ENCODE measurements around the gene BABAM1. TPM values are rescaled to one million over a fixed set of nuclear protein-coding genes. Genes with fewer than 3 reads are reported as not detected.
"Not testable (repeated sequence)": the region's sequence is repeated elsewhere in the genome, so short reads cannot be mapped to it uniquely, and the experiment has no call there.

BABAM1 gene
- polyA plus RNA-seq, 3 donors, result 76.9 to 106 (median 90.3) TPM

GRCh38 chr19:17266589-17266974, 661 bp upstream of the BABAM1 start:
- Histone ChIP-seq H2AFZ (ENCODE audit: insufficient read depth, low read depth, low read length, poor library complexity, severe bottlenecking) (no peak overlapping the region), H3K4me1 (ENCODE audit: control insufficient read depth in 1 of 2, insufficient read depth in 2 of 2, low read length in 2 of 2) (peaks cover 16 to 17% of the 10 kb centered on the region in 2 donors), H3K9ac (ENCODE audit: insufficient read depth, low read length, poor library complexity, severe bottlenecking) (peak overlapping the region; percentile 24), H4K20me1 (ENCODE audit: insufficient read depth, low read length) (no peaks in the 10 kb centered on the region), H3K79me2 (ENCODE audit: insufficient read depth, low read length) (peaks cover 17% of the 10 kb centered on the region), H3K27me3 (ENCODE audit: control insufficient read depth in 2 of 2, insufficient read depth in 2 of 2, low read length in 2 of 2) (no peaks in the 10 kb centered on the region), H3K27ac (ENCODE audit: low read depth in 1 of 2, low read length in 2 of 2) (peak overlapping the region in 1 of 2 donors; percentile 64), H3K9me3 (replicated peaks in 1 of 2; ENCODE audit: control insufficient read depth in 1 of 2, insufficient read depth in 1 of 2, low read length in 2 of 2) (no peaks in the 10 kb centered on the region), H3K36me3 (replicated peaks in 1 of 2; ENCODE audit: control insufficient read depth in 1 of 2, insufficient read depth in 2 of 2, low read length in 2 of 2) (peaks cover 15 to 16% of the 10 kb centered on the region in 2 donors), H3K4me2 (replicated peaks; ENCODE audit: extremely low read depth, low read length, poor library complexity, severe bottlenecking) (peak overlapping the region; percentile 93), H3K4me3 (replicated peaks in 1 of 3; ENCODE audit: low read depth in 2 of 3, low read length in 3 of 3) (peak overlapping the region in 2 of 3 experiments; percentile 7 to 98)
- Mint-ChIP-seq H3K27ac (peak overlapping the region; percentile 82 to 93 (median 88)), H3K36me3 (peaks cover 8 to 30% of the 10 kb centered on the region in 2 donors), H3K9me3 (peaks cover 0 to 3% (median 0%) of the 10 kb centered on the region in 7 donors), H3K4me3 (peak overlapping the region; percentile 87 to 90), H3K4me1 (peaks cover 22% of the 10 kb centered on the region), H3K27me3 (ENCODE audit: low read depth in 3 of 3) (peaks cover 0 to 5% (median 2%) of the 10 kb centered on the region in 3 donors)
- WGBS (ENCODE audit: insufficient coverage), result 0% methylated on average over 2 of the region's 12 CpGs
- TF ChIP-seq, protein P1, sequence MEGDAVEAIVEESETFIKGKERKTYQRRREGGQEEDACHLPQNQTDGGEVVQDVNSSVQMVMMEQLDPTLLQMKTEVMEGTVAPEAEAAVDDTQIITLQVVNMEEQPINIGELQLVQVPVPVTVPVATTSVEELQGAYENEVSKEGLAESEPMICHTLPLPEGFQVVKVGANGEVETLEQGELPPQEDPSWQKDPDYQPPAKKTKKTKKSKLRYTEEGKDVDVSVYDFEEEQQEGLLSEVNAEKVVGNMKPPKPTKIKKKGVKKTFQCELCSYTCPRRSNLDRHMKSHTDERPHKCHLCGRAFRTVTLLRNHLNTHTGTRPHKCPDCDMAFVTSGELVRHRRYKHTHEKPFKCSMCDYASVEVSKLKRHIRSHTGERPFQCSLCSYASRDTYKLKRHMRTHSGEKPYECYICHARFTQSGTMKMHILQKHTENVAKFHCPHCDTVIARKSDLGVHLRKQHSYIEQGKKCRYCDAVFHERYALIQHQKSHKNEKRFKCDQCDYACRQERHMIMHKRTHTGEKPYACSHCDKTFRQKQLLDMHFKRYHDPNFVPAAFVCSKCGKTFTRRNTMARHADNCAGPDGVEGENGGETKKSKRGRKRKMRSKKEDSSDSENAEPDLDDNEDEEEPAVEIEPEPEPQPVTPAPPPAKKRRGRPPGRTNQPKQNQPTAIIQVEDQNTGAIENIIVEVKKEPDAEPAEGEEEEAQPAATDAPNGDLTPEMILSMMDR (IDR thresholded peaks at IDR 0.05), result no peak
- no peak for DNase-seq
- intact Hi-C loops (cut with micrococcal nuclease), result loop anchor here in 1 of 2 donors (2.0 to 10.0 kb wide), 2 partner anchors 38 to 588 kb away; partner anchors contain the start of genes MRPL34 and RPL18A

- intact Hi-C loops (cut with micrococcal nuclease), result loop anchor here in 1 of 2 donors (10.0 kb wide), 1 partner anchor 586 kb away; the partner anchor contains the start of gene RPL18A
- H2AFZ ChIP-seq (ENCODE audit: insufficient read depth, low read depth, low read length, poor library complexity, severe bottlenecking), result no peak overlapping the region
- Mint-ChIP-seq H3K4me3 (no peak overlapping the region), H3K9me3 (peaks cover 0 to 3% (median 0%) of the 10 kb centered on the region in 7 donors), H3K36me3 (peaks cover 18 to 46% of the 10 kb centered on the region in 2 donors), H3K4me1 (peaks cover 22% of the 10 kb centered on the region), H3K27ac (peak overlapping the region in 2 of 7 donors; percentile 35 to 68), H3K27me3 (ENCODE audit: low read depth in 3 of 3) (peaks cover 0 to 5% (median 2%) of the 10 kb centered on the region in 3 donors)
- H3K27ac ChIP-seq (ENCODE audit: low read depth in 1 of 2, low read length in 2 of 2), result no peak overlapping the region
- H3K4me3 ChIP-seq (replicated peaks in 1 of 3; ENCODE audit: low read depth in 2 of 3, low read length in 3 of 3), result no peak overlapping the region
- H3K9me3 ChIP-seq (replicated peaks in 1 of 2; ENCODE audit: control insufficient read depth in 1 of 2, insufficient read depth in 1 of 2, low read length in 2 of 2), result no peaks in the 10 kb centered on the region
- WGBS (ENCODE audit: insufficient coverage), result 100% methylated on average over 12 of the region's 13 CpGs
- no peaks in the 10 kb centered on the region for H3K27me3 ChIP-seq (ENCODE audit: control insufficient read depth in 2 of 2, insufficient read depth in 2 of 2, low read length in 2 of 2)
- no peak for DNase-seq
- peak overlapping the region; percentile 93 for H3K4me2 ChIP-seq (replicated peaks; ENCODE audit: extremely low read depth, low read length, poor library complexity, severe bottlenecking)
- peaks cover 26 to 32% of the 10 kb centered on the region in 2 donors for H3K36me3 ChIP-seq (replicated peaks in 1 of 2; ENCODE audit: control insufficient read depth in 1 of 2, insufficient read depth in 2 of 2, low read length in 2 of 2)
- H3K4me1 ChIP-seq (ENCODE audit: control insufficient read depth in 1 of 2, insufficient read depth in 2 of 2, low read length in 2 of 2), result peaks cover 16 to 17% of the 10 kb centered on the region in 2 donors
- TF ChIP-seq, protein P1 (IDR thresholded peaks at IDR 0.05), result no peak
- H3K79me2 ChIP-seq (ENCODE audit: insufficient read depth, low read length), result peaks cover 17% of the 10 kb centered on the region
- no peak overlapping the region for H3K9ac ChIP-seq (ENCODE audit: insufficient read depth, low read length, poor library complexity, severe bottlenecking)
- H4K20me1 ChIP-seq (ENCODE audit: insufficient read depth, low read length), result no peaks in the 10 kb centered on the region
These were observed 1.5 kb downstream of the BABAM1 start for GRCh38 chr19:17268754-17269153.

GRCh38 chr19:17274892-17275291, 7.6 kb downstream of the BABAM1 start:
- H3K9me3 Mint-ChIP-seq; H3K4me3 ChIP-seq (replicated peaks in 1 of 3; ENCODE audit: low read depth in 2 of 3, low read length in 3 of 3); H3K27ac Mint-ChIP-seq; H3K9me3 ChIP-seq (replicated peaks in 1 of 2; ENCODE audit: control insufficient read depth in 1 of 2, insufficient read depth in 1 of 2, low read length in 2 of 2); H4K20me1 ChIP-seq (ENCODE audit: insufficient read depth, low read length); H3K27me3 ChIP-seq (ENCODE audit: control insufficient read depth in 2 of 2, insufficient read depth in 2 of 2, low read length in 2 of 2); DNase-seq; intact Hi-C loops (cut with micrococcal nuclease); H3K27me3 Mint-ChIP-seq (ENCODE audit: low read depth in 3 of 3); H3K27ac ChIP-seq (ENCODE audit: low read depth in 1 of 2, low read length in 2 of 2); H3K4me2 ChIP-seq (replicated peaks; ENCODE audit: extremely low read depth, low read length, poor library complexity, severe bottlenecking); H2AFZ ChIP-seq (ENCODE audit: insufficient read depth, low read depth, low read length, poor library complexity, severe bottlenecking); H3K79me2 ChIP-seq (ENCODE audit: insufficient read depth, low read length); H3K9ac ChIP-seq (ENCODE audit: insufficient read depth, low read length, poor library complexity, severe bottlenecking); H3K4me1 Mint-ChIP-seq; H3K4me1 ChIP-seq (ENCODE audit: control insufficient read depth in 1 of 2, insufficient read depth in 2 of 2, low read length in 2 of 2): not testable (repeated sequence)
- WGBS (ENCODE audit: insufficient coverage), result no CpG with 5 or more reads among the region's 3 CpGs
- peaks cover 59 to 85% of the 10 kb centered on the region in 2 donors for H3K36me3 ChIP-seq (replicated peaks in 1 of 2; ENCODE audit: control insufficient read depth in 1 of 2, insufficient read depth in 2 of 2, low read length in 2 of 2)
- Mint-ChIP-seq H3K36me3 (peaks cover 55 to 78% of the 10 kb centered on the region in 2 donors), H3K4me3 (peak overlapping the region in 1 of 2 donors; percentile 1)
